Activated naive CD4-positive, alpha-beta T cell treated with anti-CD3 and anti-CD28 coated beads, Interleukin-2, amount 50 U/mL, for 24 hours (primary cell): ENCODE data around the gene TLCD3B.

Experiments used
- H3K27ac Mint-ChIP-seq: one replicate; pipeline ENCODE4 v1.8.0; 2021; ENCODE audit warnings: mild to moderate bottlenecking, mixed read lengths
- H3K27me3 Mint-ChIP-seq: one replicate; pipeline ENCODE4 v1.8.0; 2021; ENCODE audit warnings: mixed read lengths
- H3K36me3 Mint-ChIP-seq: one replicate; pipeline ENCODE4 v1.8.0; 2021; ENCODE audit warnings: mixed read lengths
- H3K4me1 Mint-ChIP-seq: one replicate; pipeline ENCODE4 v1.8.0; 2021; ENCODE audit warnings: mixed read lengths
- H3K4me3 Mint-ChIP-seq: one replicate; pipeline ENCODE4 v1.8.0; 2021; ENCODE audit warnings: mild to moderate bottlenecking, mixed read lengths
- H3K9me3 Mint-ChIP-seq: one replicate; pipeline ENCODE4 v1.8.0; 2021; ENCODE audit warnings: mixed read lengths

The TLCD3B gene

GRCh38 chr16:29993191-29993902, 37.7 kb downstream of the TLCD3B start:
- H3K27me3 Mint-ChIP-seq, result no peaks in the 10 kb centered on the region
- peaks cover 34% of the 10 kb centered on the region for H3K4me1 Mint-ChIP-seq
- H3K9me3 Mint-ChIP-seq, result no peaks in the 10 kb centered on the region
- no peak overlapping the region for H3K4me3 Mint-ChIP-seq
- H3K36me3 Mint-ChIP-seq, result peaks cover 6% of the 10 kb centered on the region
- no peak overlapping the region for H3K27ac Mint-ChIP-seq

GRCh38 chr16:29992344-29992967, 38.6 kb downstream of the TLCD3B start:
- H3K4me3 Mint-ChIP-seq, result no peak overlapping the region
- H3K9me3 Mint-ChIP-seq, result no peaks in the 10 kb centered on the region
- no peak overlapping the region for H3K27ac Mint-ChIP-seq
- H3K4me1 Mint-ChIP-seq, result peaks cover 27% of the 10 kb centered on the region
- H3K36me3 Mint-ChIP-seq, result peaks cover 10% of the 10 kb centered on the region
- H3K27me3 Mint-ChIP-seq, result no peaks in the 10 kb centered on the region

- peaks cover 10% of the 10 kb centered on the region for H3K36me3 Mint-ChIP-seq
- H3K4me1 Mint-ChIP-seq, result peaks cover 21% of the 10 kb centered on the region
- H3K9me3 Mint-ChIP-seq, result no peaks in the 10 kb centered on the region
- no peak overlapping the region for H3K27ac Mint-ChIP-seq
- H3K27me3 Mint-ChIP-seq, result no peaks in the 10 kb centered on the region
- H3K4me3 Mint-ChIP-seq, result no peak overlapping the region
Measured at GRCh38 chr16:29991571-29991904, 39.5 kb downstream of the TLCD3B start.

DNA sequence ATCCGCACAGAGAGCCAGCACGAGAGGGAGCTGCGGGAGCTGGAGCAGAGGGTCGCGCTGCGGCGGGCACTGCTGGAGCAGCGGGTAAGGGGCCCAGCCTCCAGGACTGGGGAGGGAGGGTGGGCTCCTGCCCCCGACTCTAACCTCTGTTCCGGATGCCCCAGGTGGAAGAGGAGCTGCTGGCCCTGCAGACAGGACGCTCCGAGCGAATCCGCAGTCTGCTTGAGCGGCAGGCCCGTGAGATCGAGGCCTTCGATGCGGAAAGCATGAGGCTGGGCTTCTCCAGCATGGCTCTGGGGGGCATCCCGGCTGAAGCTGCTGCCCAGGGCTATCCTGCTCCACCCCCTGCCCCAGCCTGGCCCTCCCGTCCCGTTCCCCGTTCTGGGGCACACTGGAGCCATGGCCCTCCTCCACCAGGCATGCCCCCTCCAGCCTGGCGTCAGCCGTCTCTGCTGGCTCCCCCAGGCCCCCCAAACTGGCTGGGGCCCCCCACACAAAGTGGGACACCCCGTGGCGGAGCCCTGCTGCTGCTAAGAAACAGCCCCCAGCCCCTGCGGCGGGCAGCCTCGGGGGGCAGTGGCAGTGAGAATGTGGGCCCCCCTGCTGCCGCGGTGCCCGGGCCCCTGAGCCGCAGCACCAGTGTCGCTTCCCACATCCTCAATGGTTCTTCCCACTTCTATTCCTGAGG, 40.0 kb downstream of the TLCD3B start:
- Mint-ChIP-seq H3K4me1 (peaks cover 16% of the 10 kb centered on the region), H3K9me3 (no peaks in the 10 kb centered on the region), H3K27ac (no peak overlapping the region), H3K27me3 (no peaks in the 10 kb centered on the region), H3K4me3 (no peak overlapping the region), H3K36me3 (peaks cover 10% of the 10 kb centered on the region)

DNA sequence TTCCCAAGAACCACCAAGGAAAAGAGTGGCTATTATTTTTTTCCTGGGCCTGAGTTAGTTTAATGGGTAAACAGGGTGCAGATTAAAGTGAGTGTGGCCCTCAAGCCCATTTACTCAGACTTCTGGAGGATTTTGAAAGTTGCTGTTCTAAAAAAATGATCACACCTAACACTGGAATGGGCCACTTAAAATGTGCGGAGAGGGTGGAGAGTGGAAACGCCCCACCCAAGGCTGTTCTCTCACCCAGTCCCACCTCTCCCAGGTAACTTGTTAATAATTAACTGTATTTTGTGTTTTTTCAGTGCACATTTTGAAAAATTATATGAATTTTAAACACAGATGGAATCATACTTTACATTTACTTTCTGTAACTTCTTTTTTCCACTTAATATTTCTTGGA, 41.0 kb downstream of the TLCD3B start:
- H3K27me3 Mint-ChIP-seq, result no peaks in the 10 kb centered on the region
- H3K4me1 Mint-ChIP-seq, result peaks cover 14% of the 10 kb centered on the region
- peaks cover 12% of the 10 kb centered on the region for H3K36me3 Mint-ChIP-seq
- H3K4me3 Mint-ChIP-seq, result no peak overlapping the region
- H3K9me3 Mint-ChIP-seq, result no peaks in the 10 kb centered on the region
- H3K27ac Mint-ChIP-seq, result no peak overlapping the region

- H3K27me3 Mint-ChIP-seq, result no peaks in the 10 kb centered on the region
- H3K4me1 Mint-ChIP-seq, result peaks cover 6% of the 10 kb centered on the region
- H3K4me3 Mint-ChIP-seq, result no peak overlapping the region
- H3K36me3 Mint-ChIP-seq, result peaks cover 12% of the 10 kb centered on the region
- H3K9me3 Mint-ChIP-seq, result no peaks in the 10 kb centered on the region
- no peak overlapping the region for H3K27ac Mint-ChIP-seq
Measured at GRCh38 chr16:29989111-29989858, 41.8 kb downstream of the TLCD3B start.

DNA sequence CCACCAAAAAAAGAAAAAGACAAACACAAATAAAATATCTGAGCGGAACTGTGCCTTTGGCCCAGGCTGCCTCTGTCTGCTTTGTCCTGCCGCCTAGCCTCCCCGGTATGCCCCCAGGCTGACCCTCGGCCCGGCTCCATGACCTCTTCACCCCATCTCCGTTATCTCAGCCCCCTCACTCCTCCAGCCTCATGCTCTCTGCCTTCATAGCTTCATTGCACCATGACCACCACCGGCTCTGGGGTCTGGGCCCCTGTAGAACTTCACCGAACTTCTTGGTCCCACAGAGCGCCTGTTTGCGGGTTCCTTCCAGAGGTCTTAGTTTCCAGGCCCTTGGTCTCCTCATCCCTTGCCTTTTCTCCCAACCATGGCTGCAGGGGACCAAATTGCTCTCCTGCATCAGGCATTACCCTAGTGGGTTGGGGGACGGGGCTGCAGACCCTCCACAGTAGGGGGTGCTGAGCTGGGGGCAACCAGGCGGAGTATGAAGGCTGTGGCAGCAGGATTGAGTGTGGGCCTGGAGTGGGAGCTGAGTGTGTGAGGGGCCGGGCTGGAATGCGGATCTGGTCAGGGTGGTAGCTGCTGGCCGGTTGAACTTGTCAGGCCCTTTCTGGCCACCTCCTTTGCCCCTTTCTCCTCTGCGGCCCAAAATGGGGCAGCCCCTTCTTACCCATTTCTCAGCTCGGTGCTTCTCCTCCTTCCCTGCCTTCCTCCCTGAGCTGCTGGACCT, 42.6 kb downstream of the TLCD3B start:
- H3K4me3 Mint-ChIP-seq, result no peak overlapping the region
- H3K9me3 Mint-ChIP-seq, result no peaks in the 10 kb centered on the region
- H3K4me1 Mint-ChIP-seq, result no peaks in the 10 kb centered on the region
- H3K36me3 Mint-ChIP-seq, result peaks cover 9% of the 10 kb centered on the region
- no peaks in the 10 kb centered on the region for H3K27me3 Mint-ChIP-seq
- H3K27ac Mint-ChIP-seq, result no peak overlapping the region

DNA sequence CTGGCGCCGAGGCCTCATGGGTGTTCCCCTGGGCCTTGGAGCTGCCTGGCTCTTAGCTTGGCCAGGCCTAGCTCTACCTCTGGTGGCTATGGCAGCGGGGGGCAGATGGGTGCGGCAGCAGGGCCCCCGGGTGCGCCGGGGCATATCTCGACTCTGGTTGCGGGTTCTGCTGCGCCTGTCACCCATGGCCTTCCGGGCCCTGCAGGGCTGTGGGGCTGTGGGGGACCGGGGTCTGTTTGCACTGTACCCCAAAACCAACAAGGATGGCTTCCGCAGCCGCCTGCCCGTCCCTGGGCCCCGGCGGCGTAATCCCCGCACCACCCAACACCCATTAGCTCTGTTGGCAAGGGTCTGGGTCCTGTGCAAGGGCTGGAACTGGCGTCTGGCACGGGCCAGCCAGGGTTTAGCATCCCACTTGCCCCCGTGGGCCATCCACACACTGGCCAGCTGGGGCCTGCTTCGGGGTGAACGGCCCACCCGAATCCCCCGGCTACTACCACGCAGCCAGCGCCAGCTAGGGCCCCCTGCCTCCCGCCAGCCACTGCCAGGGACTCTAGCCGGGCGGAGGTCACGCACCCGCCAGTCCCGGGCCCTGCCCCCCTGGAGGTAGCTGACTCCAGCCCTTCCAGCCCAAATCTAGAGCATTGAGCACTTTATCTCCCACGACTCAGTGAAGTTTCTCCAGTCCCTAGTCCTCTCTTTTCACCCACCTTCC, 43.5 kb downstream of the TLCD3B start:
- H3K4me1 Mint-ChIP-seq, result no peaks in the 10 kb centered on the region
- H3K9me3 Mint-ChIP-seq, result no peaks in the 10 kb centered on the region
- no peaks in the 10 kb centered on the region for H3K27me3 Mint-ChIP-seq
- peaks cover 8% of the 10 kb centered on the region for H3K36me3 Mint-ChIP-seq
- no peak overlapping the region for H3K27ac Mint-ChIP-seq
- H3K4me3 Mint-ChIP-seq, result no peak overlapping the region

- no peaks in the 10 kb centered on the region for H3K9me3 Mint-ChIP-seq
- no peaks in the 10 kb centered on the region for H3K27me3 Mint-ChIP-seq
- H3K36me3 Mint-ChIP-seq, result peaks cover 10% of the 10 kb centered on the region
- H3K4me1 Mint-ChIP-seq, result no peaks in the 10 kb centered on the region
- H3K4me3 Mint-ChIP-seq, result no peak overlapping the region
- no peak overlapping the region for H3K27ac Mint-ChIP-seq
Measured at GRCh38 chr16:29986931-29987330, 44.1 kb downstream of the TLCD3B start.

- Mint-ChIP-seq H3K27ac (no peak overlapping the region), H3K4me1 (no peaks in the 10 kb centered on the region), H3K36me3 (peaks cover 10% of the 10 kb centered on the region), H3K4me3 (no peak overlapping the region), H3K9me3 (no peaks in the 10 kb centered on the region), H3K27me3 (no peaks in the 10 kb centered on the region)
Measured at GRCh38 chr16:29986231-29986630, 44.8 kb downstream of the TLCD3B start.

DNA sequence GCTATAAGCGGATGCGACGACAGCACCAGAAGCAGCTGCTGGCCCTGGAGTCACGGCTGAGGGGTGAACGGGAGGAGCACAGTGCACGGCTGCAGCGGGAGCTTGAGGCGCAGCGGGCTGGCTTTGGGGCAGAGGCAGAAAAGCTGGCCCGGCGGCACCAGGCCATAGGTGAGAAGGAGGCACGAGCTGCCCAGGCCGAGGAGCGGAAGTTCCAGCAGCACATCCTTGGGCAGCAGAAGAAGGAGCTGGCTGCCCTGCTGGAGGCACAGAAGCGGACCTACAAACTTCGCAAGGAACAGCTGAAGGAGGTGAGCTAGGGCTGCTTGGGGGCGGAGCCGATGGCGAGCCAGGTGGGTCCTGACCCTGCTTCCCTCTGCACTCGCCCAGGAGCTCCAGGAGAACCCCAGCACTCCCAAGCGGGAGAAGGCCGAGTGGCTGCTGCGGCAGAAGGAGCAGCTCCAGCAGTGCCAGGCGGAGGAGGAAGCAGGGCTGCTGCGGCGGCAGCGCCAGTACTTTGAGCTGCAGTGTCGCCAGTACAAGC, 45.7 kb downstream of the TLCD3B start:
- no peaks in the 10 kb centered on the region for H3K9me3 Mint-ChIP-seq
- peaks cover 13% of the 10 kb centered on the region for H3K36me3 Mint-ChIP-seq
- no peak overlapping the region for H3K27ac Mint-ChIP-seq
- H3K4me1 Mint-ChIP-seq, result no peaks in the 10 kb centered on the region
- H3K4me3 Mint-ChIP-seq, result no peak overlapping the region
- no peaks in the 10 kb centered on the region for H3K27me3 Mint-ChIP-seq

DNA sequence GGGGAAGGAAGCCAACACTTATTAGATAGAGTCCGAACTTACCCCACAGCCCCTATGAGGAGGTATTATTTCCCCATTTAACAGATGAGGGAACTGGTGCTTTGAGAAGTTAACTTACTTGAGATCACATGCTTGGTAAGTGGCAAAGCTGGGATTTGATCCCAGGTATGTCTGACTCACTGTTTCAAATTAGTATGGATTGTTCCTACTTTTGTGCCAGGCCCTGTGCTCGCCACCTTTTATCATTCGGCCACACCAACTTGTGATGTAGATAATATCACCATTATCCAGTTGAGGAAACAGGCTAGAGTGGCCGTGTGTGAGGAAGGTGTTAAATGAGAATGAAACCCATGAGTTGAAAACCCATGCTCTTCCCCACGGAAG, 46.3 kb downstream of the TLCD3B start:
- Mint-ChIP-seq H3K4me1 (no peaks in the 10 kb centered on the region), H3K36me3 (peaks cover 13% of the 10 kb centered on the region), H3K27ac (no peak overlapping the region), H3K4me3 (no peak overlapping the region), H3K9me3 (no peaks in the 10 kb centered on the region), H3K27me3 (no peaks in the 10 kb centered on the region)

DNA sequence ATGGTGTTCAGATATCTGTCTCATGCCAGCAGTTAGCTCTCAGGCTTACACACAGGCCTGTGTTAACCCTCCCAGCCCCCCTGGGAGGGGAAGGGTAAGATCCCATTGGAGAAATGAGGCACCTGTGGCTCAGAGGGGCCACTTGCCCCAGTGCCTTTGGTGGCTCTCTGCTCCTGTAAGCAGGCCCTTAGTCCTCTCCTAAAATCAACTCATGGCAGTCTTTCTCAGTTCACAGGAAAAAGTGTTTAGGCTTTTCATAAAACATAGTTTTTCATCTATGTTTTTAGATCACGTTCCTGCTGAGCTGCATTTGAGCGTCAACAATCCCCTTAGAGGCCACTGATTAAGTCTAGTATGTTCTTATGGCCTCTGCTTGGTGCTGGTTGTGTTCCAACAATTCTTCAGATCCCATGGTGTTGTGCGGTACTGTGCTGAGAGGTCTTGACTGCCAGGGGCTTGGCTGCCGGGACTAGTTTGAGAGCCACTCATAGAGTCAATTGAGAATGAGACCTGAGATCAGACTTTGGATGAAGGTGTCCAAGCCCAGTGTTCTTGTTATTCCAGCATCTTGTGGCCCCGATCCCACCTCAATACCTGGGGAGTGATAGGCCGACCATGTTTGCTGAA, 46.8 kb downstream of the TLCD3B start:
- Mint-ChIP-seq H3K4me1 (no peaks in the 10 kb centered on the region), H3K9me3 (no peaks in the 10 kb centered on the region), H3K4me3 (no peak overlapping the region), H3K36me3 (peaks cover 13% of the 10 kb centered on the region), H3K27me3 (no peaks in the 10 kb centered on the region), H3K27ac (no peak overlapping the region)

GRCh38 chr16:29983420-29984136, 47.5 kb downstream of the TLCD3B start:
- Mint-ChIP-seq H3K9me3 (no peaks in the 10 kb centered on the region), H3K4me1 (no peaks in the 10 kb centered on the region), H3K27me3 (no peaks in the 10 kb centered on the region), H3K27ac (peak overlapping the region; percentile 24), H3K36me3 (peaks cover 14% of the 10 kb centered on the region), H3K4me3 (no peak overlapping the region)
